HK-2 (cell line): ENCODE data around the gene WSCD2.

Source experiments
- DNase-seq: peaks from one replicate; pipeline ENCODE4 v3.0.0-alpha.2; 2018; ENCODE audit not compliant: unreplicated experiment

Gene WSCD2

DNA sequence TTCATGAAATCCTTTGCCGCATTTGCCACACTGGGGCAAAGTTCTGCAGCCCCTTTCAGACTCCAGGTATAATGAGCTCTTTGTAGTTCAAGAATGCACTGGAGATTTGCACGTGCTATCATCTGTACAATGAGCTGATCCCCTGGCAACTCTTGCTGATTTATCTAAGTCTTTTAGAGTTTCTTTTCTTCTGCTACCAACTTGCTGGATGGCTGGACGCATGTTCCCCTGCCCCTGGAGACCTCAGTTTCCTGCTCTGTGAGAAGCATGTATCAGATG is 106.8 kb downstream of the WSCD2 start:
- DNase-seq = no peak

DNA sequence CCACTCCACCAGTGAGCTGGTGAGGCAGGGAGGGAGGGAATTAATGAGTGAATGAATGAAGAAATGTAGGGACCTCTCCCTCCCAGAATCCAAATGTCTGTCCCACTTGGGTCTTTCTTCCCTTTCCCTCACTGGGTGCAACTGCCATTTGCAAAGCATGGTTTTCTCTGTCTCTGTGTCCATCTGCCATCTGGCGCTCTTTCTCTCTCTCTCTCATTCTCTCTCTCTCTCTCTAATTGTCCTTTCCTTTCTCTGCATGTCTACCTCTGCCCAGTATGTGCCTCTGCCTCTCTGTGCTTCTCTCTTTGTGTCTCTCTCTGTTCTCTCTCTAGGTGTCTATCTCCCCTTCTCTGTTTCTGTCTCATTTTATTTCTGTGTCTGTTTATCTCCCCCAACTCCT is 107.3 kb downstream of the WSCD2 start:
- DNase-seq = no peak

DNA sequence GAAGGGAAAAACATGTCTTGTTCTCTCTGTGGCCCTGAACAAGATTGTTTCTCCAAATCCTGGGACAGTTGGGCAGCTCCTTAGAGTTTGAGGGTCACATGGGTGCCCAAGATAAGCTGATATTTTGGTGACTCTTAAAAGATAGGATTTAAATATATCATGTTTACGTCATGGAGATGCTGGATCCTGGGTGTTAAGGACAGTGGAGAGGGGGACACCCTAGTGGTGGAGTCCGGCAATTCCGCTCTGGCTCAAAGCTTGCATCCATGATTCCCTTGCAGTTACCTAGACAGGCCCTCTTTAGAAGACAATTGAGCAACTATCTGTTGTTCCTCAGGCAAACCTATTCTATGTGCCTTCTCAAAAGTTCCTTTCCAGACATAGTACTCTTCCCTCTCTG is 108.2 kb downstream of the WSCD2 start:
- no peak for DNase-seq

DNA sequence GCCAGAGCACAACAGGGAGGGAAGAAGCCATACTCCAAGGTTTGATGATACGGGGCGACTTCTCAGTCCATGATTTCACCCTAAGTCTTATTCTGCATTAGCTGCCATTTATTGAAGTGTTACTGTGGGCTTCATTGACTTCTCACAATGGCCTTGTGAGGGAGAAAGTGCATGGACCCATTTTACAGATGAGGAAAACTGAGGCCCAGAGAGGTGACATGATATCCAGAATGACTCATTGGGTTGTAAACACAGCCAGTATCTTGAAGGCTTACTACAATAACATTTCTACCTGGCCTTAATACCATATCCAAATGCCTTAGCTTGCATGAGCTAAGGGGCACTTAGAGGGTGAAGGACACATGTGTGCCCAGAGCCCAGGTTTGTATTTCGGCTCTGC is 109.4 kb downstream of the WSCD2 start:
- DNase-seq = no peak

DNA sequence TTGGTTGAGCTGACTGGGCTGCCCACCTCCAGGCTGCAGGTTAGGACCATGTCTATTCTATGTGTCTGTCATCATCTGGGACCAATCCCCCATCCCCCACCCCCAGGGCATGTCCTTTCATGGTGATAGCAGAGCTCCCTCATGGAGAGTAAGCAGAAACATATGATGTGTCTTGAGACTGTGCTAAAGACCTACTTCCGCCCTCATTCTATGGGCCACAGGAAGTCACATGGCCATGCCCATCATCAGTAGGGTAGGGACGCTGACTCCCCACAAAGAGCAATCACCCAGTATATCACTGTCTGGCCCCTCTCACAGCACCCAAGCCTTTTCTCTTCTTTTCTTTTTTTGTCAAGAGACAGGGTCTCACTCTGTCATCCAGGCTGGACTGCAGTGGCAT is 110.3 kb downstream of the WSCD2 start:
- no peak for DNase-seq

DNA sequence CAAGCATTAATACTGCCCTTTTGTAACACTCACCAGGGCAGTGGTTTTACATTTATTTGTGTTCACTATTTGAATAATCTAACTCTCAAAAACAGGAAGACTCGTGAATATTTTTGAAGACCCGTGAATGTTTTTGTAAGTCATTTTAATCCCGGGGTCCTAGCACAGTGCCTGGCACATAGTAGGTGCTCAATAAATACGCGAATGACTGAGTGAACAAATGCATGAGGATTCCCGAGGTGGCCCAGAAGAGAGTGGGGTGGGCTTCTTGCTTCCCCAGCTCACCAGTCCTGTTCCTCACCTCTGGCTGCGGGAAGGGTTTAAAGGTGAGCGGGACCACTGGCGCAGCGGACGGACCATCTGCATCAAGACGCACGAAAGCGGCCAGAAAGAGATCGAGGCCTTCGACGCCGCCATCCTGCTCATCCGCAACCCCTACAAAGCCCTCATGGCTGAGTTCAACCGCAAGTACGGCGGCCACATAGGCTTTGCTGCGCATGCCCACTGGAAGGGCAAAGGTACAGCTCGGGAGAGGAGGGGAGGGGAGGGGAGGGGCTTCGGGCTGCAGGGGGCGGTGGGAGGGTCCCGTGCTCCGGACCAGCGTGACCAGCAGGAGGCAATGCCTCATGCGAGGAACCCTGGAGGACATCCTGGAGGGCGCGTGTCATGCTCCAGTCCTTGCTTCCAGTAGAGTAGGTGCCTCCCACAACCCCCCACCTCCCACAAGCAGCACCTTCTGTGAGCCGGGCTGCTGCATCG is 111.1 kb downstream of the WSCD2 start:
- no peak for DNase-seq

DNA sequence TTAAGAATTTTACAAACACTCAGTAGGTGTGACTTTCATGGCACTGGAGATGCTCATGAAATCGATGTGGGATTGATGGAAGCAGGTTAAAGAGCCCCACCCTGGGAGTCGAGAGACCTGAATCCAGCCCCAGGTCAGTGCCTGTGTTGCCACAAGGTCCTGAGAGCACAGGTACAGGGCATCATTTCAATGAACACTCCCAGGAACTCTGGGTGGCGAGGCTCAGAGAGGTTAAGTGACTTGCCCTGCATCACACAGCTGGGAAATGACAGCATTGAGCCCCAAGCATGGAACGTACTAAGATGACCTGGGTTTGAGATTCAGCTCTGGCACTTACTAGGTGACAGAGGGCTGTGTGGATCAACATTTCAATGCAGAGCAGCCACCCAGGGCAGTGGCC is 111.8 kb downstream of the WSCD2 start:
- DNase-seq = no peak

DNA sequence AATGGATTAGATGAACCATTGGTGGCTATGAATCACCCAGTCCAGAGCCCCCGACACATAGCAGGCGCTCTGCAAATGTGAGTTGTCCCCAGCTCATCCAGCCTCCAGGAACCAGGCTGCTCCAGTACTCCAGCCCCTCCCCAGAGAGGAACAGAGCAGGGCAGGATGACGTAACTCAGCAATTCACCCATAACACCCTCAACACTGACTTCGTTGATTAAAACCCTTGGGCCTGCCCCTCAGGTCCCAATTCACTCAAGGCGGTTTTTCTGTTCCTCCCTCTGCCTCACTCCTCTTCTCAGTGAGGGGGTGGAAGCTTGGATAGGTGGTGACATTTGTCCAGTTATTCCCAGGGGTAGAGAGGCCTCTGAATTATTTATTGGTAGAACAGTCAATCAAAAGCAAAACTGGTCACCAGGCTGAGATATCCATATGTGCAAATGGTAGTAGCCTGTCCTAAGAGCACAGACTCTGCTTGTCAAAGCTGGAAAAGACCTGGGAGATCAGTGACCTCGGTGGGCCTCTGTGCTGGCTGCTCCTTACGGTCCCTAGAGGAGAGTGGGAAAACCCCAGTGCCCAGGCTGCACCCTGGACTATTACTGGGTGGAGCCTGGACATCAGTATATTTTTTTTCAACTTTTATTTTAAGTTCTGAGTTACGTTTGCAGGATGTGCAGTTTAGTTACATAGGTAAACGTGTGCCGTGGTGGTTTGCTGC is 113.1 kb downstream of the WSCD2 start:
- DNase-seq = peak; percentile 3

DNA sequence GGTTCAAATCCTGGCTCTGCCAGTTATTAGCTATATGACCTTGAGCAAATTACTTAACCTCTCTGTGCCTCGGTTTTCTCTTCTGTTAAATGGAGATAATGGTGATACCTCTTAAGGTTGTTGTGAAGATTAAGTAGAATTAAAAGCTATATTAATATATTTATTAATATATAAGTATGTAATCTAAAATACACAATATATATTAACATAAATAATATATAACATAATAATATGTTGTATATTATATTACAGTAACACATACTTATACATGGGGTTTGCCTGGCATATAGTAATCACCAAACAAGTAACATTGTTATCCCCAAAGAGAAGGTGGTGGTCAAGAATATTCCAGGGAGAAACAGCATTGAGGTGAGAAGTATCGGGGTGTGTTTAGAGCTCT is 118.0 kb downstream of the WSCD2 start:
- DNase-seq = no peak

DNA sequence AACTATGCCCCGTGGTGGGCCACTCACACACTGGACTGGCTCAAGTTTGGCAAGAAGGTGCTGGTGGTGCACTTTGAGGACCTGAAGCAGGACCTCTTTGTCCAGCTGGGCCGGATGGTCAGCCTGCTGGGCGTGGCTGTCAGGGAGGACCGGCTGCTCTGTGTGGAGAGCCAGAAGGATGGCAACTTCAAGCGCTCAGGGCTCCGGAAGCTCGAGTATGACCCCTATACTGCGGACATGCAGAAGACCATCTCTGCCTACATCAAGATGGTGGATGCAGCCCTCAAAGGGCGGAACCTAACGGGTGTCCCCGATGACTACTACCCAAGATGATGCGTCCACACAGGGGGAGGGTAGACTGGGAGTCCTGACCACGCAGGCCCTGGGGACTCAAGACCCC is 118.9 kb downstream of the WSCD2 start:
- no peak for DNase-seq

DNA sequence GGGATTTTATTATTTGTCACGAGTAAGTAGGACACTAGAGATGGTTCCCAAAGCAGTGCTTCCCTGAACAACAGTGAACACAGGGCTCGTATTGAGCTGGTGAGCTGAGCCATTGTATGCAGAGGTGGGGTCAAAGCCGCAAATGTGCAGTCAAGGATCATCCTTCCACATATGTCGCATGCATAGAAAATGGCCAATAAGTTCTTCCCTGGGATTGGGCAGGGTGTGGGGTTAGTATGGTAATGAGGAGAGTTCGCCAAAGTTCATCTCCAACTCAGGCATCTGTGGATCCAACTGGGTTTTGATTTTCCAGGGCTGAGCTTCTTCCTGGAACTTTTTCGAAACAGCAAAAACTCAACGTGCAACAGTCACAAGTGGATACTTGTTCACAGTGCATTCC is 123.4 kb downstream of the WSCD2 start:
- DNase-seq = no peak

DNA sequence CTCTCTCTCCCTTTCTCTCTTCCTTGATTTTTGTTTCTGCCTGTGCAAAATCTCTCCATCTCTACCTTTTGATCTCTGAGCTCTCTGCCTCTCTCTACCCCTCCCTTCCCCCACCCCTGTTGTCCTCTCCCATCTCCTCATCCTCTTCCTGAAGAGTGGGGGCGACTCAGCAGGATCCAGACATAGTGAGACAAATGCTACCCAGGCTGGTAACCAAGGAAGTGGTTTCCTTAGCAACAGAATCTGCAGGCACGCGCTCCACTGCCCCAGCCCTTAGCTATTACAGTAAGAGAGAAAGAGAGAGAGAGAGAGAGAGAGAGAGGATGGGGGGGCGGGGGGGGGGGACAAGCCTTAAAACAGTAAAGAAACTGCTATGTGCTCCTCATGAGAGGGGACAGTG is 124.5 kb downstream of the WSCD2 start:
- no peak for DNase-seq

DNA sequence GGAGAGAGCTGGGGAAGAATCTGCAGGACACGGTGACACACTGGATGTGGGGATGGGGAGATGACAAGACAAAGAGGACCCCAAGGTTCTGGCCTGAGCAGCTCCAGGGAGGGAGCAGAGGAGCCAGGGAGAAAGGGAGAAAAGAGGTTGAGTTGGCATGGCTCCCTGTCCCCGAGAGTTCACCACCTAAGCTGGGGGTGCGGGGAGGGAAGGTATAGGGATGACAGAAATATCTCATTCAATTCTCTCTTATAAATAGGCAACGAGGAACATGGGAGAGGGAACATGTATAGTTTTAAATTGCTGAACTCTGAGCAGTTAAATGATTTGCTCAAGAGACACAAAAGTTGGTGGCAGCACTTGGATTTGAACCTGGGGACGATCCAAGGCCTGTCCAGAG is 124.9 kb downstream of the WSCD2 start:
- DNase-seq = no peak

DNA sequence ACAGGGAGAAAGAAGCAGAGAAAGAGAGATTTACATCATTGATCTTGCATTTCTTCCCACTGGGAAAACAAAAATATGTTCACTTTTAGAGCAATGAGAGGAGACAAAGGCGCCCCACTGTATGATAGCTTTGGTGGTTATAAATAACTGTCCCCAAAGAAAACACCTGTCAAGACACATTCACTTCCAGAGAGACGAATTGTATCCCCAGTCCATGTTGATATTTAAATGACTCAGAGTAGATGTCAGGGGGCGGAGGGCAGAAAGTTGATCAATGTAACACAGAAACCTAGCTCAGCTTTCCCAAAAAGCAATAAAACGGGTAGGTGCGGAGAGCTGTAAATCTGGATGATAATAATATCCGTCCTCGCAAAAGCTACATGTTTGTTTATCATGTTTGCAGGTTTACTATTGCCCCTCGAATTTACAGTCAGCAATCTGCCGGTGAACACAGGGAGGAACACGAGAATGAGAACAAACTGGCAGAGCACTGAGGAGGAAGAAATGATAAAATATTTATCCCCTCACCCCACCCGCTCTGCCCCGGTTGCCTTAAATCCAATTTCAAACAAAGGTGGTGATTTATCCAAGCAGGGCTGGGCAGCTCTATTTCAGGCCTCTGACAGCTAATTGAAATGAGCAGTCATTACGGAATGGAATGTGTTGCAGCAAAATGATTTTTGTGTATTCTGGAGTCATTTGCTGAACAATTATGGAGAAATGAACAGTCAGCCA is 125.6 kb downstream of the WSCD2 start:
- DNase-seq = no peak

DNA sequence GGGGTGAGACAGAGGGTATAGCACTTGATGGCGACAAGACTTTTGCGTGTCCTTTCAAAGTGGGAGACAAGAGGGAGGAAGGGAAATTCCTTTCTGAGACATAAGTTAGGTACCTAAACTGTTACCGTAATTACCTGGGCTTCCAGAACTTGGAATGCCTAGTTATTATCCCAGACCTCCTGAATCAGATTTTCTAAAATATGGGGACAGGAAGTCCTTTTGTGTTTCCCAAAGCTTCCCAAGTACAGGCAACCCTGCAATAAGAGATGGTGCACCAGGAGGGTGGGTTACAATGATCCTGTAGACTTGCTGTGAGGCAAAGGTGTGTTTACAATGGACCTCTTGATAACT is 126.1 kb downstream of the WSCD2 start:
- DNase-seq = no peak

DNA sequence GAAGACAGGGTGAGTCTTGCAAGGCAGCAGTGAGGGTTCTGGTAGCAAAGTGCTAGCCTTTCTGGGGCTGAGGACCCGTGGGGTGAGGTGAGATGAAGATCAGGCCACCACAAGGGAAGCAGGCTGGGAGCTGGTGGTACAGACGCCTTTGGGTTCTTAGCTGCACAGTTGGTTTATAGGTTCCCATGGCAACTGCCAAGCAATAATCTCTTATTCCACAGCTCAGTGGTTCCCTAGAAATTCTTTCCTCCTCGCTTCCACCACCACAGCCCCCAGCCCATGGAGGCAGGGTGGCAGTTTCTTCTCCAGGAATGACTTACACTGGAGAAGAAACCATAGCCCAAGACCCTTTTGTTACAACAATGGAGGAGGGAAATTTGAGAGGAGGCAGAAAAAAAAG is 127.9 kb downstream of the WSCD2 start:
- no peak for DNase-seq

DNA sequence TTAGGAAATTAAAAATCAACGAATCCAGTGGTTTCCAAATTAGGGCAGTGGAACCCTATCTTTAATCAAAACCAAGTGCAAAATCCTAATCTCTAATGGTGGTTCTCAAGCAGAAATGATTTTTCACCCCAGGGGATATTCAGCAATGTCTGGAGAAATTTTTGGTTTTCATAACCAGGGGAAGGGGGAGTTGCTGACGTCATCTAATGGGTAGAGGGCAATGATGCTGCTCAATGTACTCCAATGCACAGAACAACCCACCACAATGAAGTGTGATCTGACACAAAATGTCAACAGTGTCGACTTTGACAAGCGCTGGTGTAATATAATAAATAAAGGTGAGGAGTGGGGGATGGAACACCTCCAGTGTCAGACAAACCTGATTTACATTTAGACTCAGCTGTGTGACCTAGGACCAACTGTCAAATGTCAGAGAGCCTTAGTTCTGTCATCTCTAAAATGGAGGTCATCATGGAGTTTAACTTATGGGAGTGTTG is 128.6 kb downstream of the WSCD2 start:
- DNase-seq = no peak

DNA sequence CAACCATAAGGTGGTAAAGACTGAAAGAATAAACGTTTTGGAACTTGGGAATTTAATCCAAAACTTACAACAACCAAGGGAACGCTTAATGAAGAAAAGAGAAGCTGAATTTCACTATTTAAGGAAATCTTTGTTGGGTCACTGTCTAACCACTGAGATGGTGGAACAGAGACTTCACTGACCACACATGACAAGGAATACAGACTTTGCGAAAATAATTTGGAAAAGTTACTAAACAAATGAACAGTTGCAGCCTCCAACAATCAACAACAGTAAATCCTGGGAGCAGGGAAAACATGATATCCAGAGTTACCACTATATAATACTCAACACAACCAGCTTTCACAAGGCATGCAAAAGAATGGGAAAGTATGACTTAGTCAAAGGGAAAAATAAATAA is 131.0 kb downstream of the WSCD2 start:
- DNase-seq = no peak

DNA sequence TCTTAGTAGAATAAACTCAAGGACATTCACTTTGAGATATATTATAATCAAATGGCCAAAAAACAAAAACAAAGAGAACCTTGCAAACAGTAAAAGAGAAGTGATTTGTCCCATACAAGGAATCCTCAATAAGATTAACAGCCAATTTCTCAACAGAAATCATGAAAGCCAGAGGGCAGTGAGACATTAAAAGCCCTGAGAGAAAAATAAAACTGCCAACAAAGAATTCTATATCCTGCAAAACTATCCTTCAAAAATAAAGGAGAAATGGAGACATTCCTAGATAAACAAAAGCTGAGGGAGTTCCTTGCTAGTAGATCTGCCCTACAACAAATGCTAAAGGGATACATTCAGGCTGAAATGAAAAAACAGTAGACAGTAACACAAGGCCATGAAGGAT is 131.9 kb downstream of the WSCD2 start:
- DNase-seq = no peak

DNA sequence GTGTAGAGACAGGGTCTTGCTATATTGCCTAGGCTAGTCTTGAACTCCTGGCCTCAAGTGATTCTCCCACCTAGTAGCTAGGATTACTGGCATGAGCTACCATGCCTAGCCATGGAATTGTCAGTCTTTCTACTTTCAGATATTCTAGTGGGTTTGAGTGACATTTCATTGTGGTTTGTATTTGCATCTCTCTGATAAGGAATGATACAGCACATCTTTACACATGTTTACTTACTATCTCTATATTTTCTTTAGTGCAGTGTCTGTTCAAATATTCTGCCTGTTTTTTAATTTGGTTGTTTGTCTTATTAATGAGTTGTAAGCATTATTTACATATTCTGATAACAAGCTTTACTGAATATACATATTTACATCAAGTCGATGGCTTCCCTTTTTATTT is 136.4 kb downstream of the WSCD2 start:
- no peak for DNase-seq

DNA sequence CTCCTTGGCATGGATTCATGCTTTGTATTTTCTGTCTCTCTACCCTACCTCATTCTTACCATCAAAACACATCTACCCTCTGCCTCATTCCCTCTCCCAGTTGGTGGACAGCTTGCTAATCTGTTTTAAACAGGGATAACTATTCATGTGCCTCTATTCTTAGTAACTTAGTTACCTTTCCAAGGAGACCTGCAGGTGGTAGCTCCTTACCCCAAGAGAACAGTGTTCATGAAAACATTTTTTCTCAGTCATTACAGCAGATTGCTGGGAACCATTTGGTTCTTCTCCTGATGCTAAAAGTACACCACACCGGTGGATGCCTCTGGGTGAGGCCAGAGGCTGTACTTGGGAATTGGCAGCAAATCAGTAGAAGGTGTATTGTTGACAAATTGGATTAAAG is 137.0 kb downstream of the WSCD2 start:
- no peak for DNase-seq

DNA sequence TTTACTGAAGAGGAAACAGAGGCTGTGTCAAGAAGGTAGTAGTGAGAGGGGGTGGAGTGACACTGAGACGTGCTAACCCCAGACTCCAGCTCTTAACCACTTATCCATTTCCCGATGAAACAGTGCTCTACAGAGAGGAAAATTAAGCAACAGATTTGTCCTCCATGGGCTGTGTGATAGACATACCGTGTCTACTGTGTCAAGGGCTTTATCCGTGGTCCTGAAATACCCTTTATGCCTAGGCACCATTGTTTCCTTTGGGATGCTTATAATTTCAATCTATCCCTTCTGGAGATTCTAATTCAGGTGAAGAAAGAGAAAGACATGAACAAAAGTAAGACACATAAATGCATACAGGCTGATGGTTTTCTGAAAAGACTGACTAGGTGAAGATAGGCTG is 138.4 kb downstream of the WSCD2 start:
- no peak for DNase-seq

DNA sequence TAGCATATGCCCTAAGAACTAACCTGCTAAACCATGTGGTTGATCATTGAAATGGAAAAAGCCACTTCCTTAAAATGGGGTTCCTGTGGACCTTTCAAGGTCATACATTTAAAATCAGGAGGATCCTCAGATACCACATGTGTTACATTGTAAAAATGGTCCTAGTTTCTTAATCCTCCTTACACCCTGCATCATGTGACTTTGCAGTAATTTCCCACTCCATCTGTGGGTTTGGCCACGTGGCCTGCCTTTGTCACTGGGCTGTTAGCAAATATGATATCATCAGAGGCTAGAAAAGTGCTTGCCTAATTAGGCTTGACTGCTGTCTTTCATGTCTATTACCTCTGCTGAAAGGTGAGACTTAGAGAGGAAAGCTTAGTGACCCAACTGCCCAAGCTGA is 139.3 kb downstream of the WSCD2 start:
- DNase-seq = no peak
